Neural cell (in vitro differentiated cells): Measurements from ENCODE around the gene SHISA2.

Experiments used
- CTCF ChIP-seq: fragments of 450-650 bp; IDR thresholded peaks from 2 replicates; pipeline ENCODE4 v1.5.1; 2014; ENCODE audit warnings: antibody characterized with exemption, mild to moderate bottlenecking, moderate library complexity; ENCODE audit not compliant: poor library complexity, severe bottlenecking
- SMC3 ChIP-seq: fragments of 450-650 bp; conservative IDR thresholded peaks from 2 replicates; pipeline ENCODE4 v1.6.1; 2014; ENCODE audit warnings: antibody characterized with exemption, mild to moderate bottlenecking, moderate library complexity; ENCODE audit not compliant: poor library complexity
- TAF1 ChIP-seq: IDR thresholded peaks from 2 replicates; pipeline ENCODE4 v1.6.1; 2012; ENCODE audit warnings: low read depth

- TF ChIP-seq CTCF (no peak), SMC3 (no peak), TAF1 (no peak)
Measured at GRCh38 chr13:26054896-26055295, 3.1 kb upstream of the SHISA2 start.
